ENCODE measurements around the gene H3-3A.

DNA sequence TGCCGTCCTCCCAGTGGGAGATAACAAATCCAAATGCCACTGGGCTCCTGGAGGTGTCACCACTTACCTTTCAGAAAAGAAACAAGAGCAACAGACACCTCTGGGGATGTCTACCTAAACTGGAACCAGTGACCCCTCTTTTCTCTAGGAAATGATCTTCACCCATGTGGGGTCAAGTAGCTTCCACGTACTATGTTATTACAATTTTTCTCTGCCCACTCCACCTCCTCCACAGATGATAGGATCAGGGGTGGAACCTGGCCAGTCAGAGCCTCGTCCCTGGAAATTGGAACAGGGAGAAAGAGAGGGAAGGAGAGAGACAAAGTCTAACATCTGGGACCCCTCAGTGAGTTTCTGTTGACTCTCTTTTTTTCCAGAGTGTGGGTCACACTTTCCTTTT lies 50.1 kb downstream of the H3-3A start:
- TF ChIP-seq POLR2AphosphoS5 (IDR thresholded peaks at IDR 0.05; ENCODE audit: low read depth, low read length) (no peak), REST (IDR thresholded peaks at IDR 0.05; ENCODE audit: insufficient read depth in 1 of 2, low read depth in 2 of 2, low read length in 2 of 2) (no peak), TAF1 (IDR thresholded peaks at IDR 0.05; ENCODE audit: borderline replicate concordance, insufficient read depth, low read length) (no peak), FOXP2 (optimal IDR thresholded peaks at IDR 0.05; ENCODE audit: borderline replicate concordance, extremely low read depth, extremely low read length, insufficient read depth) (no peak), SIN3A (IDR thresholded peaks at IDR 0.05; ENCODE audit: borderline replicate concordance, insufficient read depth, low read length) (no peak)

Measured in PFSK-1 (cell line).